K562 (cell line): Measurements from ENCODE around the gene DCAKD. TPM values are rescaled to one million over a fixed set of nuclear protein-coding genes. Genes with fewer than 3 reads are reported as not detected.

Experiments used
- ATAC-seq: fragments of 200-7000 bp; cut with Tn5 transposase; 3 replicates; pipeline ENCODE4 v1.9.1; 2020; ENCODE audit warnings: moderate library complexity
- BruUV-seq: library from RNA; stranded (reverse); fragments of 400-500 nt; replicated peaks from 2 replicates; lab custom pipeline; 2021; lab: Mats Ljungman, UMichigan
- CTCF ChIA-PET: fragments of 300-600 bp; formaldehyde crosslinking; extraction: SDS; loops from one replicate; lab custom pipeline; 2021; ENCODE audit warnings: low intra/inter-chr PET ratio; lab: Yijun Ruan, JAX
- POLR2A ChIA-PET: fragments of 300-600, 350-650 bp; sonication (Branson Sonifier 250); formaldehyde crosslinking; extraction: SDS; loops from one replicate; lab custom pipeline; 2021; ENCODE audit warnings: antibody characterized with exemption, inconsistent platforms; lab: Yijun Ruan, JAX
- DNase-seq, 4 experiments: peaks; one replicate each; pipeline versions ENCODE4 v3.0.0 to v3.0.0-alpha.2; 2011 to 2018; ENCODE audit warnings: low spot score in 3 of 4, mixed read lengths in 3 of 4; ENCODE audit errors: extremely low read depth in 1 of 4
- FAIRE-seq: peaks from 2 replicates; lab custom pipeline; 2011; peaks lifted over from hg19 to GRCh38; lab: Jason Lieb, UNC
- H2AFZ ChIP-seq: 2 replicates; pipeline ENCODE4 v1.6.0; 2011; ENCODE audit warnings: low read depth, low read length, control low read depth, inconsistent platforms
- H3K27ac ChIP-seq: fragments of 200-600 bp; 3 replicates; pipeline ENCODE4 v1.8.0; 2011; ENCODE audit warnings: low read depth, mild to moderate bottlenecking, control low read depth, inconsistent platforms, low read length, moderate library complexity, mixed read lengths; ENCODE audit errors: extremely low read depth
- H3K27me3 ChIP-seq, 2 experiments: fragments of 300-600 bp in 1 of 2; 2 replicates in 1 of 2; 3 replicates in 1 of 2; pipeline versions ENCODE4 v1.6.0 to v1.8.0; 2011; ENCODE audit warnings: inconsistent platforms in 2 of 2, low read length in 2 of 2, mild to moderate bottlenecking in 1 of 2, mixed read lengths in 1 of 2, moderate library complexity in 1 of 2; ENCODE audit not compliant: control insufficient read depth in 2 of 2, insufficient read depth in 2 of 2
- H3K36me3 ChIP-seq: fragments of 300-600 bp; 3 replicates; pipeline ENCODE4 v1.8.0; 2011; ENCODE audit warnings: mild to moderate bottlenecking, low read length, inconsistent platforms; ENCODE audit not compliant: control insufficient read depth, insufficient read depth
- H3K4me1 ChIP-seq, 2 experiments: fragments of 200-600 bp in 1 of 2; replicated peaks in 1 of 2; 2 replicates in 1 of 2; 3 replicates in 1 of 2; pipeline versions ENCODE4 v1.5.1 to v1.8.0; 2011; ENCODE audit warnings: inconsistent platforms in 2 of 2, low read length in 2 of 2, mild to moderate bottlenecking in 1 of 2, mixed read lengths in 1 of 2, moderate library complexity in 1 of 2; ENCODE audit not compliant: control insufficient read depth in 2 of 2, insufficient read depth in 2 of 2
- H3K4me2 ChIP-seq: 2 replicates; pipeline ENCODE4 v1.6.1; 2011; ENCODE audit warnings: low read length, control low read depth, inconsistent platforms, mixed read lengths; ENCODE audit not compliant: insufficient read depth
- H3K4me3 ChIP-seq: fragments of 200-600 bp; sonication (generic), shearing (Covaris generic); 2 replicates; pipeline ENCODE4 v1.5.1; 2016; ENCODE audit warnings: control low read depth, inconsistent platforms
- H3K79me2 ChIP-seq: fragments of 200-600 bp; 3 replicates; pipeline ENCODE4 v1.8.0; 2011; ENCODE audit warnings: low read length, inconsistent platforms; ENCODE audit not compliant: control insufficient read depth, insufficient read depth
- H3K9ac ChIP-seq, 2 experiments: 2 replicates each; pipeline versions ENCODE4 v1.6.0 to v1.6.1; 2011; ENCODE audit warnings: low read depth in 2 of 2, low read length in 2 of 2, control low read depth in 1 of 2, inconsistent platforms in 1 of 2, mild to moderate bottlenecking in 1 of 2, mixed read lengths in 1 of 2; ENCODE audit not compliant: insufficient read depth in 1 of 2
- H3K9me1 ChIP-seq: one replicate; pipeline ENCODE4 v1.6.0; 2011; ENCODE audit warnings: inconsistent platforms, mild to moderate bottlenecking, low read length, moderate library complexity; ENCODE audit not compliant: control insufficient read depth, insufficient read depth
- H3K9me3 ChIP-seq: replicated peaks from 2 replicates; pipeline ENCODE4 v1.5.1; 2011; ENCODE audit warnings: low read depth, low read length, inconsistent platforms; ENCODE audit not compliant: control insufficient read depth, insufficient read depth
- H4K20me1 ChIP-seq: replicated peaks from 2 replicates; pipeline ENCODE4 v1.6.1; 2011; ENCODE audit warnings: low read length, inconsistent platforms, mixed read lengths; ENCODE audit not compliant: control insufficient read depth, insufficient read depth
- CSDE1 ChIP-seq, 2 experiments: fragments of 450-650 bp; IDR thresholded peaks; 2 replicates each; pipeline ENCODE4 v1.6.1; 2016; ENCODE audit warnings: mild to moderate bottlenecking in 1 of 2
- NRF1 ChIP-seq, 2 experiments: fragments of 450-650 bp; IDR thresholded peaks in 1 of 2; conservative IDR thresholded peaks in 1 of 2; 2 replicates each; pipeline ENCODE4 v1.6.1; 2014; ENCODE audit warnings: mild to moderate bottlenecking in 2 of 2
- PPARD ChIP-seq: fragments of 250-450 bp; sonication (Bioruptor Pico); IDR thresholded peaks from 2 replicates; pipeline ENCODE4 v1.8.0; 2022; ENCODE audit warnings: inconsistent platforms, mild to moderate bottlenecking, moderate library complexity
- ZFP30 ChIP-seq: fragments of 250-450 bp; sonication (Bioruptor Pico); IDR thresholded peaks from 2 replicates; pipeline ENCODE4 v1.8.0; 2022; ENCODE audit warnings: moderate library complexity, mild to moderate bottlenecking, inconsistent platforms, borderline replicate concordance
- ZNF584 ChIP-seq: fragments of 200-800 bp; sonication (Bioruptor generic); IDR thresholded peaks from 2 replicates; pipeline ENCODE4 v1.6.1; 2016; ENCODE audit warnings: low read depth, mild to moderate bottlenecking, missing genetic modification characterization, missing compliant biosample characterization
- WGBS: fragments of 100-300 bp; shearing (Covaris generic); methylation state at CpG from one replicate; pipeline ENCODE4 v1.1.6; 2016; ENCODE audit warnings: low coverage, mixed read lengths; ENCODE audit not compliant: insufficient coverage; ENCODE audit errors: missing lambda C conversion rate; 5-methylcytosine and 5-hydroxymethylcytosine counted together
- in situ Hi-C: fragments of 300-500 bp; cut with MboI; formaldehyde crosslinking; loops from 4 replicates; pipeline ENCODE4 v1.15.0; 2018; ENCODE audit warnings: inconsistent platforms, mixed read lengths
- intact Hi-C: fragments of 100-400 bp; cut with micrococcal nuclease; formaldehyde crosslinking; loops from 2 replicates; pipeline ENCODE4 v1.14.2; 2022
- polyA plus RNA-seq, 8 experiments: library from polyadenylated mRNA; depleted of rRNA in 4 of 8; stranded (reverse) in 5 of 8; unstranded in 3 of 8; fragments of >200 nt; fragmentation: Nextera tagmentation in 2 of 8; fragmentation: Illumina TruSeq in 1 of 8; extraction: Ambion mirVana in 2 of 8; extraction: Trizol in 1 of 8; gene quantifications; 2 replicates each; pipeline versions ENCODE4 v1.2.1 to v1.2.3, GENCODE V29; 2011 to 2014; ENCODE audit warnings: inconsistent platforms in 1 of 8, missing spikeins in 1 of 8
- total RNA-seq, 7 experiments: library from RNA; depleted of rRNA in 6 of 7; stranded (reverse); fragments of >200 nt in 6 of 7; fragmentation: Illumina TruSeq in 2 of 7; extraction: Trizol in 2 of 7; gene quantifications; 2 replicates each; pipeline versions ENCODE4 v1.2.1 to v1.2.3, GENCODE V29; 2011 to 2021; ENCODE audit warnings: low replicate concordance in 1 of 7

The DCAKD gene
- total and polyA plus RNA-seq, 9 of the 15 experiments (the other 6 are each of a cell fraction or from before 2014, with no cell fraction given) = 7.9 to 35.5 (median 21.4) TPM

DNA sequence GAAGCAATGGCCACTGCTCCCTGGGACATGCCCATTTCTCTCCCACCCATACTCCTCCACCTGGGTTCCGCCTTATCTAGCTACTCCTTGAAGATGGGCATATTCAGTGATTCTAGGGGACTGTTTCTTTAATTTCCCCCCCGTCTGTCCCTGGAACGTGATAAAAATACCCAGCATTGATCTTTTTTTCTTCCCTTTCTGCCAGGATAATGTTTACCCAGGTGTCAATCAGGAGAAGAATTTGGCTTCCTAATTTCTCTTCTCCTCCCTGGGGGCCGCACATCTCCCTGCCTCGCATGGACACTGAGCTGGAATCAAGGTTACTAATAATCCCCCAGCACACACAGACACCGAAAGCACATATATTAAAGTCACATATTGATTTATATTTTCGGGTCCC lies 35.2 kb downstream of the DCAKD start:
- H3K4me2 ChIP-seq = no peak overlapping the region
- no peak overlapping the region for H3K4me3 ChIP-seq
- no peak overlapping the region for H3K27ac ChIP-seq
- TF ChIP-seq CSDE1 (IDR thresholded peaks at IDR 0.05) (no peak), ZFP30 (CRISPR knock-in tag) (no peak), ZNF584 (CRISPR knock-in tag) (no peak), PPARD (CRISPR knock-in tag) (no peak), NRF1 (conservative IDR thresholded peaks at IDR 0.05 in 1 of 2, IDR thresholded peaks at IDR 0.05 in 1 of 2) (no peak)
- ATAC-seq (no peak), FAIRE-seq (no peak), DNase-seq (no peak)
- no TSS peak for BruUV-seq
- intact Hi-C loops = loop anchor here (5.0 to 10.0 kb wide), 3 partner anchors 81 to 241 kb away; no protein-coding TSS in a partner anchor
- peaks cover 18 to 31% of the 10 kb centered on the region in 2 experiments; a peak in 4 of 5 replicates for H3K4me1 ChIP-seq
- H3K79me2 ChIP-seq = no peaks in the 10 kb centered on the region
- POLR2A ChIA-PET = no interaction called here
- no peak overlapping the region for H2AFZ ChIP-seq
- no peaks in the 10 kb centered on the region; the same call in 2 of the 3 replicates for H3K36me3 ChIP-seq
- CTCF ChIA-PET = no interaction called here
- no peak overlapping the region for H3K9ac ChIP-seq
- peaks cover 3% of the 10 kb centered on the region for H3K9me1 ChIP-seq
- 0 out of 2 replicates have a peak, but pooled peaks cover 4% of the 10 kb centered on the region for H4K20me1 ChIP-seq
- in situ Hi-C loops = loop anchor here (5.0 to 10.0 kb wide), 2 partner anchors 99 to 241 kb away; partner anchors contain the start of gene GFAP
- WGBS = 44% methylated on average over 7 of the region's 7 CpGs
- H3K9me3 ChIP-seq = no peaks in the 10 kb centered on the region
- H3K27me3 ChIP-seq = no peaks in the 10 kb centered on the region
